ENCODE results near the gene WDFY4. TPM values are rescaled to one million over a fixed set of nuclear protein-coding genes. Genes with fewer than 3 reads are reported as not detected.

WDFY4 gene
- total RNA-seq, 1 experiment from 2014 or later, result not detected

DNA sequence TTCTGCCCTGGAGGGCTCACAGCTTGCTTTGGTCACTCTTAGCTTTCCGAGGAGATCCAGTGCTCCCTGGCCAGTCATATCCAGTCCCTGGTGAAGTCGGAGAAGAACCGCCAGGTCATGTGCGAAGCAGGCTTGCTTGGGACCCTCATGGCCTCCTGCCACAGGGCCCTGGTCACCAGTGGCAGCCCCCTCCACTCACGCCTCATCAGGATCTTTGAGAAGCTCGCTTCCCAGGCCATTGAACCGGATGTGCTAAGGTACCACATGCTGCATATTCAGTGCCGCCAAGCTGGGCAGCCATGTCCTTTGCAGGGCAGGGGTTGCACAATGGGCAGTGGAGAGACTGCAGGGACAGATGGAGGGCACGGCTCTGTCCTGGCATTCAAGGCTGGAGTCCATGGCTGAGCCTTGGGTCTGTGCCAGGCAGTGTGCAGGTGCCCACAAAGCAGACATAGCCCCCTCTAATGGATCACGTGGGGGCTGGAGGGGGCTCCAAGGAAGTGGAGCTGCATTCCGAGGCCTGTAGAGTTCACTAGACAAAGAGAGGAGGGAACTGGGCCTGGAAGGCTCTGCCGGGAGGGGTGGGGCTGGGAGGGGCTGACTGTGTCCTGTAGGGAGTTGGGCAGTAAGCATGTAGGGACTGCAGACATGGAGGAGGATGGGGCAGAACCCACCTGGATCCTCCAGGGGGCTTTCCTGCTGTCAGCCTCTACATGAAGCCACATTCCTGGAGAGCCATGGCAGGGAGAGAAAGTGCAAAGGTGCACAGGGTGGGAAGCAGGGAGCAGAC lies 89.9 kb downstream of the WDFY4 start:
- Histone ChIP-seq H3K27me3 (ENCODE audit: insufficient read depth, low read depth) (peaks cover 74% of the 10 kb centered on the region), H3K27ac (no peak overlapping the region), H2AFZ (no peak overlapping the region), H4K20me1 (ENCODE audit: insufficient read depth) (no peaks in the 10 kb centered on the region), H3K4me1 (replicated peaks; ENCODE audit: insufficient read depth) (no peaks in the 10 kb centered on the region), H3K79me2 (ENCODE audit: low read depth) (no peaks in the 10 kb centered on the region), H3K36me3 (ENCODE audit: low read depth) (no peaks in the 10 kb centered on the region), H3K9me3 (ENCODE audit: insufficient read depth, low read depth) (no peaks in the 10 kb centered on the region), H3K4me3 (no peak overlapping the region), H3K4me2 (no peak overlapping the region), H3F3A (ENCODE audit: insufficient read depth, low read depth) (no peaks in the 10 kb centered on the region), H3K9me2 (ENCODE audit: insufficient read depth) (no peaks in the 10 kb centered on the region)
- no peak for DNase-seq
- CTCF ChIA-PET, result no interaction called here
- POLR2A ChIA-PET (ENCODE audit: unreplicated experiment), result no interaction called here
- intact Hi-C loops (cut with micrococcal nuclease; ENCODE audit: unreplicated experiment), result no loop called here
- no peak for TF ChIP-seq EZH2 (IDR thresholded peaks at IDR 0.05; ENCODE audit: low read depth)
- TF ChIP-seq, protein P1, sequence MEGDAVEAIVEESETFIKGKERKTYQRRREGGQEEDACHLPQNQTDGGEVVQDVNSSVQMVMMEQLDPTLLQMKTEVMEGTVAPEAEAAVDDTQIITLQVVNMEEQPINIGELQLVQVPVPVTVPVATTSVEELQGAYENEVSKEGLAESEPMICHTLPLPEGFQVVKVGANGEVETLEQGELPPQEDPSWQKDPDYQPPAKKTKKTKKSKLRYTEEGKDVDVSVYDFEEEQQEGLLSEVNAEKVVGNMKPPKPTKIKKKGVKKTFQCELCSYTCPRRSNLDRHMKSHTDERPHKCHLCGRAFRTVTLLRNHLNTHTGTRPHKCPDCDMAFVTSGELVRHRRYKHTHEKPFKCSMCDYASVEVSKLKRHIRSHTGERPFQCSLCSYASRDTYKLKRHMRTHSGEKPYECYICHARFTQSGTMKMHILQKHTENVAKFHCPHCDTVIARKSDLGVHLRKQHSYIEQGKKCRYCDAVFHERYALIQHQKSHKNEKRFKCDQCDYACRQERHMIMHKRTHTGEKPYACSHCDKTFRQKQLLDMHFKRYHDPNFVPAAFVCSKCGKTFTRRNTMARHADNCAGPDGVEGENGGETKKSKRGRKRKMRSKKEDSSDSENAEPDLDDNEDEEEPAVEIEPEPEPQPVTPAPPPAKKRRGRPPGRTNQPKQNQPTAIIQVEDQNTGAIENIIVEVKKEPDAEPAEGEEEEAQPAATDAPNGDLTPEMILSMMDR (conservative IDR thresholded peaks at IDR 0.05), result no peak
- BruUV-seq (replicated peaks), result no TSS peak

GRCh38 chr10:48775206-48775517 lies 90.5 kb downstream of the WDFY4 start:
- BruUV-seq (replicated peaks), result no TSS peak
- Histone ChIP-seq H3K4me3 (no peak overlapping the region), H4K20me1 (ENCODE audit: insufficient read depth) (no peaks in the 10 kb centered on the region), H3K79me2 (ENCODE audit: low read depth) (no peaks in the 10 kb centered on the region), H3F3A (ENCODE audit: insufficient read depth, low read depth) (no peaks in the 10 kb centered on the region), H3K27me3 (ENCODE audit: insufficient read depth, low read depth) (peaks cover 69% of the 10 kb centered on the region), H2AFZ (no peak overlapping the region), H3K4me1 (replicated peaks; ENCODE audit: insufficient read depth) (no peaks in the 10 kb centered on the region), H3K9me3 (ENCODE audit: insufficient read depth, low read depth) (no peaks in the 10 kb centered on the region), H3K36me3 (ENCODE audit: low read depth) (no peaks in the 10 kb centered on the region), H3K9me2 (ENCODE audit: insufficient read depth) (no peaks in the 10 kb centered on the region), H3K27ac (no peak overlapping the region), H3K4me2 (no peak overlapping the region)
- DNase-seq, result no peak
- intact Hi-C loops (cut with micrococcal nuclease; ENCODE audit: unreplicated experiment), result no loop called here
- CTCF ChIA-PET, result no interaction called here
- TF ChIP-seq, protein P1 (conservative IDR thresholded peaks at IDR 0.05), result no peak
- no peak for TF ChIP-seq EZH2 (IDR thresholded peaks at IDR 0.05; ENCODE audit: low read depth)
- POLR2A ChIA-PET (ENCODE audit: unreplicated experiment), result no interaction called here

- Histone ChIP-seq H3K9me3 (ENCODE audit: insufficient read depth, low read depth) (no peaks in the 10 kb centered on the region), H3K4me2 (no peak overlapping the region), H3K27me3 (ENCODE audit: insufficient read depth, low read depth) (peaks cover 60% of the 10 kb centered on the region), H3K27ac (no peak overlapping the region), H3K4me3 (no peak overlapping the region), H3F3A (ENCODE audit: insufficient read depth, low read depth) (no peaks in the 10 kb centered on the region), H3K4me1 (replicated peaks; ENCODE audit: insufficient read depth) (no peaks in the 10 kb centered on the region), H4K20me1 (ENCODE audit: insufficient read depth) (no peaks in the 10 kb centered on the region), H3K9me2 (ENCODE audit: insufficient read depth) (no peaks in the 10 kb centered on the region), H3K79me2 (ENCODE audit: low read depth) (no peaks in the 10 kb centered on the region), H3K36me3 (ENCODE audit: low read depth) (no peaks in the 10 kb centered on the region), H2AFZ (no peak overlapping the region)
- POLR2A ChIA-PET (ENCODE audit: unreplicated experiment), result no interaction called here
- no TSS peak for BruUV-seq (replicated peaks)
- CTCF ChIA-PET, result no interaction called here
- intact Hi-C loops (cut with micrococcal nuclease; ENCODE audit: unreplicated experiment), result no loop called here
- TF ChIP-seq EZH2 (IDR thresholded peaks at IDR 0.05; ENCODE audit: low read depth), result no peak
- TF ChIP-seq, protein P1 (conservative IDR thresholded peaks at IDR 0.05), result no peak
- no peak for DNase-seq
These were observed 91.4 kb downstream of the WDFY4 start for GRCh38 chr10:48776005-48776522.

All from PC-9 (cell line).